GM15510 (cell line): ENCODE results near the gene ANKRD63.

ENCODE experiments used
- POLR2A ChIP-seq: IDR thresholded peaks from 3 replicates; pipeline ENCODE4 v1.6.1; 2011; ENCODE audit warnings: borderline replicate concordance; ENCODE audit not compliant: insufficient read length; ENCODE audit errors: extremely low read depth

Gene ANKRD63

GRCh38 chr15:40280260-40281056, 2.4 kb downstream of the ANKRD63 start:
- no peak for TF ChIP-seq POLR2A

DNA sequence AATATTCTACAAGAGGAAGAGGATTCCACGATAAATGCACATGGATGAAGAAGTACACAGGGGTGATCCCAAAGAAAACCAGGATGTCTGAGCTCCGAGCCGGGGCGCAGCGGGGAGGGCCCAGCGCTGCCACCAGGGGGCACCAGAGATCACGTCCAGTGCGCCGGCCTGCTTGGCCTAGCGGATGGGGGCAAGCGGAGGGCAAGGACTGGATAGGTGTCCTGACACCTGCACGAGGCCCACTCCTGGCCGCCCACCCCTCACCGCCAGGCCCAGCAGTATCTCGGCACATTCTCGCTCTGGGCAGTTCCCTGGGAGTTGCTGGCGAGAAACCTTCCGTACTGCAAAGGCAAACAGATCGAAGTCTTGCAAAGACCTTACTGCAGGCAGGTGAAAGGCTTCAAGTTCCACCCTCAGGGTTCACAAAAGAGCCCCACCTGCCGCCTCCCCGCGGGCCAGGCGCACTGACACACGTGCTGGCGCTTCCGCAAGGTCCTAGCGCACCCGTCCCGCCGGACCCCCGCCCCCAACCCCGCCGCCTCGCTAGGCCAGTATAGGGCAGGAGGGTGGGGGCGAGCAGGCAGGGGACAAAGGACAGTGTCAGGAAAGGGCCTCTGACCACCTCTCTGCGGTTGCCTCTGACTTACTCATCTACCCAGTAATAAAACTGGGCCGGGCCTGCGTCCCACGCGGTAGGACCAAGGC, 3.3 kb downstream of the ANKRD63 start:
- TF ChIP-seq POLR2A = no peak

DNA sequence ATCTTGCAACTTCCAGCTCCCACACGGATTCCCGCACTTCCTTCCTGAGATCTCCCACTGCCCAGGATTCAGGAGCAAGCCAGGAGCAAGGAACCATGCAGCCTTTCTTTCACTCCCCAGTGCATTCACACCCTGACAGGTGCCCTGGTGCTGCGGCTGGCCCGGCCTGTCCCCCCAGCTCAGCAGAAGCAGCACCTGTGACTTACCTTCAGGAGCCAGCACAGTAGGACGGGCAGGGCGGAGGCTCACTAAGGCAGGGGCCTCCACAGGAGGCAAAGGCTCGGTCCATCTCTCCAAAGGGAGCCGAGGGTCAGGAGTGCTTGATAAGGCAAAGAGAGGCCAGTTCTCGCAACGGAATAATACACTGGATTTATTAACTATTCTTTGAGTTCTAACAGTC, 4.8 kb downstream of the ANKRD63 start:
- TF ChIP-seq POLR2A = no peak

DNA sequence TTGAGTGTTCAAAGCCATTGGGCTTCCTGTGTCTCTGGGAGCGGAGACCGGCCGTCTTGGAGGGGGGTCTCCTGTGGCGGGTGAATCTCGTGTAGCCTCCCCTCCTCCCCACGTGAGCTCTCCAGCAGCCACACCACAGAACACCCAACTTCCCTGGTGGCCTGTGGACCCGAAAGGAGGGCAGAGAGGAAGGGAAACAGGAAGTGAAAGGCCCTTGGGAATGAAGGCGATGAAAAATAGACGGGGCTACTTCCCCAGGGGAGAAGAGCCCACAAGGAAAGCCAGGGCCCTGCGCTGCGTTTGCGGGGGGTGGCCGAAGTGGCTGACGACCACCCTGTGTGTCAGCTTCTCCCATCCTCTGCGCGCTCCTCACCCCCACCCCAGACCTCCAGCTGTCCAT, 5.4 kb downstream of the ANKRD63 start:
- no peak for TF ChIP-seq POLR2A

DNA sequence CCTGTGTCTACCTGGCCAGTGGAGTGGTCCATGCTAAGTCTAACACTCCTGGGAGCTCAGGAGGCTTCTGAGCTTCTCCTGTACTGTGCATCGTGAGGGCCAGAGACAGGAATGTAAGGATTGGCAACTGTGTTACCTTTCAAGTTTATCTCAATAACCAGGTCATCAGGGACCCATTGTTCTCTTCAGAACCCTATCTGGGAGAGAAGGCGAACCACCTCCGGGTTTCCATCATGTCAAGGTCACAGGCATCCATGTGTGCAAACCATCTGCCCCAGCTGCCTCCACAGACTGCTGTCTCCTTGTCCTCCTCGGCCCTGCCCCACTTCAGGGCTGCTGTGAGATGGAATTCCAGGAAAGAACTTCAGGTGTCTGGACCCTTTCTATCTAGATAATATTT, 5.9 kb downstream of the ANKRD63 start:
- no peak for TF ChIP-seq POLR2A

DNA sequence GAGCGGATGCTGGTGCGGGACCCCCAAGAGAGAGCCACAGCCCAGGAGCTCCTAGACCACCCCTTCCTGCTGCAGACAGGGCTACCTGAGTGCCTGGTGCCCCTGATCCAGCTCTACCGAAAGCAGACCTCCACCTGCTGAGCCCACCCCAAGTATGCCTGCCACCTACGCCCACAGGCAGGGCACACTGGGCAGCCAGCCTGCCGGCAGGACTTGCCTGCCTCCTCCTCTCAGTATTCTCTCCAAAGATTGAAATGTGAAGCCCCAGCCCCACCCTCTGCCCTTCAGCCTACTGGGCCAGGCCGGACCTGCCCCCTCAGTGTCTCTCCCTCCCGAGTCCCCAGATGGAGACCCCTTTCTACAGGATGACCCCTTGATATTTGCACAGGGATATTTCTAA, 6.9 kb downstream of the ANKRD63 start:
- no peak for TF ChIP-seq POLR2A

GRCh38 chr15:40275523-40275922, 7.3 kb downstream of the ANKRD63 start:
- TF ChIP-seq POLR2A = no peak

DNA sequence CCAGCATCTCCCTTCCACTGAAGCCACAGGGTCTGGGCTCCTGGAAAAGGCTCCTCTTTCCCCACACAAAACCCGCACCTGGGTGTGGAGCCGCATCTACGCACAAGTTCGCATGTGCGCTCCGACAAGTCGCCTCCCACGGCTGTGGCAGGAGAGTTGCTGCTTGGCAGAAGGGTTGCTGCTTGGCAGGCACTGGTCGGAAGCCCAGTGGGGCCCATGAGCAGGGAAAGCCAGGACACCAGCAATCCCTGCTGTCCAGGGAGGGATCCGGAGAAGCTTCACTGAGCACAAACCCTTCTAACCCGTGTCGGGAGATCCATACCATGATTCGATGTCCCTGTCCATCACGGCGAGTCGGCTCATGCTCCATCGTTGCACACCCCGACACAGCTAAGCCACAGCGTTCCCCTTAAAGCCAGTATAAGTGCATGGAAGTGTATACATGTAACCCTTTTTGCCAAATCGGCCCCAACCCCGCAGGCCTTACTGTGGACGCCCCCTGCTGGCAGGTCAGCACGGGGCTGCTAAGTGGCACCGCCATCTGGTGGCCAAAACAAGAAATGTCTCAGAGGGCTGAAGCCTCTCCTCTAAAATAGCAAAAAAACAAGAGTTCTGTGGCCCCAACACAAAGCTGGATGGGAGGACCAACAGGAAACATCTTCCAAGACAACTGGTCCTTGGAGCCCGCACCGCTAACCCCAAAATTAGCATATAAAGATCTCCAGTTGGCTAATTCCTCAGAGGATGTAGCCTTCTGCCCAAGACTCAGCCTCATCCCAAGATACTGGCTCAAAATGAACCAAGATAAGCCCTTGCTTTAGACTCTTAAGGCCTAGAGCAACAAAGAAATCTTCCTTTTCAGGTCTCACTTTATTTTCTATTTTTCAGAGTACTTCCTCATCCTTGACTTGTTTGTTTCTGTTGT, 8.3 kb downstream of the ANKRD63 start:
- TF ChIP-seq POLR2A = no peak

GRCh38 chr15:40273428-40273827, 9.4 kb downstream of the ANKRD63 start:
- no peak for TF ChIP-seq POLR2A

DNA sequence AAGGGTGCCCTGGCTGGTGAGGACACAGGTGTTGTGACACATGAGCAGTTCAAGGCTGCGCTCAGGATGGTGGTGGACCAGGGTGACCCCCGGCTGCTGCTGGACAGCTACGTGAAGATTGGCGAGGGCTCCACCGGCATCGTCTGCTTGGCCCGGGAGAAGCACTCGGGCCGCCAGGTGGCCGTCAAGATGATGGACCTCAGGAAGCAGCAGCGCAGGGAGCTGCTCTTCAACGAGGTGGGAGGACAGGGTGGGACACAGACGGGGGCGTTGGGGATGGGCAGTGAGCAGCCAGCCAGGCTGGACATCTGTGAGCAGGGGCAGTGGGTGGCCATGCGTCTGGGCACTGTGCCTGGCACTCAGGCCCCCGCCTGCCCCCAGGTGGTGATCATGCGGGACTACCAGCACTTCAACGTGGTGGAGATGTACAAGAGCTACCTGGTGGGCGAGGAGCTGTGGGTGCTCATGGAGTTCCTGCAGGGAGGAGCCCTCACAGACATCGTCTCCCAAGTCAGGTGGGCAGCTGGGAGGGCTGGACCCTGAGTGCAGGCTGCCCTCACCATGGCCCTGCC, 10.3 kb downstream of the ANKRD63 start:
- TF ChIP-seq POLR2A = no peak

- no peak for TF ChIP-seq POLR2A
Measured at GRCh38 chr15:40271685-40272484, 11.0 kb downstream of the ANKRD63 start.

GRCh38 chr15:40270246-40270995, 12.4 kb downstream of the ANKRD63 start:
- TF ChIP-seq POLR2A = no peak

DNA sequence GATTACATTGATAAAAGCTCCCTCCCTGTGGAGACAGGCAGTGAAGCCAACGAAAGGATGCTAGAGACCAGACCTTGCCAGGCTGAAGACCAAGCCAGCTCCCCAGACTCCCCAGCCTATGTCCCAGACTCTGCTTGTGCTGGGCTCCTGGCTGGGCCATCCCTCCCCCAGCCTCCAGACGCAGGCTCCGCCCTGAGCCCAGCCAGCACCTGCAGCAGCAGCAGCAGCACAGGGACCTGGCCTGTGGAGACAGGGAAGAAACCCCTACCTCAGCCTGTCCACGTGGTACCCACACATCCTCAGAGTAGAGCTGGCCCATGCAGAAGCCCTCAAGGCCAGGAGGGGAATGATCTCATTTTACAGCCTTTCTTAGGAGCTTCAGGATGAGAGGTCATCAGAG, 13.3 kb downstream of the ANKRD63 start:
- no peak for TF ChIP-seq POLR2A
